Smooth muscle cell (in vitro differentiated cells): ENCODE data around the gene KRTAP12-2. TPM values are rescaled to one million over a fixed set of nuclear protein-coding genes. Genes with fewer than 3 reads are reported as not detected.
"Not testable (repeated sequence)": the region's sequence is repeated elsewhere in the genome, so short reads cannot be mapped to it uniquely, and the experiment has no call there.

Source experiments
- DNase-seq: peaks from one replicate; lab custom pipeline; 2025; ENCODE audit not compliant: unreplicated experiment; lab: John Stamatoyannopoulos, UW
- H2AFZ ChIP-seq: fragments of 200-600 bp; sonication (generic); 2 replicates; pipeline ENCODE4 v1.6.0; 2016; ENCODE audit warnings: antibody characterized with exemption, low read depth, mild to moderate bottlenecking
- H3F3A ChIP-seq: fragments of 200-600 bp; sonication (generic); 2 replicates; pipeline ENCODE4 v1.6.0; 2017; ENCODE audit warnings: antibody characterized with exemption, low read depth
- H3K27ac ChIP-seq: fragments of 200-600 bp; sonication (generic); 2 replicates; pipeline ENCODE4 v1.5.1; 2016; ENCODE audit warnings: low read depth, mild to moderate bottlenecking
- H3K27me3 ChIP-seq: fragments of 200-600 bp; sonication (generic); 2 replicates; pipeline ENCODE4 v1.6.1; 2016; ENCODE audit warnings: low read depth, mild to moderate bottlenecking
- H3K36me3 ChIP-seq: fragments of 200-600 bp; sonication (generic); 2 replicates; pipeline ENCODE4 v1.5.1; 2016; ENCODE audit warnings: low read depth
- H3K4me1 ChIP-seq: fragments of 200-600 bp; sonication (generic); 2 replicates; pipeline ENCODE4 v1.5.1; 2016; ENCODE audit warnings: low read depth
- H3K4me2 ChIP-seq: fragments of 200-600 bp; sonication (generic); 2 replicates; pipeline ENCODE4 v1.6.0; 2016; ENCODE audit warnings: mild to moderate bottlenecking
- H3K4me3 ChIP-seq: fragments of 200-600 bp; sonication (generic); 2 replicates; pipeline ENCODE4 v1.5.1; 2016; ENCODE audit warnings: mild to moderate bottlenecking
- H3K79me2 ChIP-seq: fragments of 200-600 bp; sonication (generic); 2 replicates; pipeline ENCODE4 v1.6.0; 2016; ENCODE audit warnings: low read depth, mild to moderate bottlenecking
- H3K9ac ChIP-seq: fragments of 200-600 bp; sonication (generic); 2 replicates; pipeline ENCODE4 v1.6.0; 2016; ENCODE audit warnings: low read depth
- H3K9me3 ChIP-seq: fragments of 200-600 bp; sonication (generic); replicated peaks from 2 replicates; pipeline ENCODE4 v1.5.1; 2016; ENCODE audit warnings: low read depth
- H4K20me1 ChIP-seq: fragments of 200-600 bp; sonication (generic); 2 replicates; pipeline ENCODE4 v1.6.0; 2016; ENCODE audit warnings: low read depth
- CTCF ChIP-seq: fragments of 200-600 bp; sonication (generic); IDR thresholded peaks from 2 replicates; pipeline ENCODE4 v1.5.1; 2017; ENCODE audit warnings: borderline replicate concordance, mild to moderate bottlenecking, antibody characterized with exemption; ENCODE audit not compliant: insufficient read depth, poor library complexity, severe bottlenecking
- WGBS: methylation state at CpG from one replicate; pipeline ENCODE4 v1.1.7; 2016; ENCODE audit warnings: low lambda C conversion rate; 5-methylcytosine and 5-hydroxymethylcytosine counted together
- polyA plus RNA-seq: library from polyadenylated mRNA; unstranded; fragments of >200 nt; fragmentation: Nextera tagmentation; extraction: Ambion mirVana; gene quantifications from 2 replicates; pipeline ENCODE4 v1.2.1, GENCODE V29; 2016
- total RNA-seq: library from RNA; depleted of rRNA; stranded (reverse); fragments of >200 nt; gene quantifications from 2 replicates; pipeline ENCODE4 v1.2.3, GENCODE V29; 2014

KRTAP12-2 gene
- total and polyA plus RNA-seq, 2 experiments from 2014 or later, result not detected

- no peaks in the 10 kb centered on the region for H3K9me3 ChIP-seq
- no peak for DNase-seq
- H3K79me2 ChIP-seq, result no peaks in the 10 kb centered on the region
Observed at GRCh38 chr21:44648557-44649311, 18.0 kb downstream of the KRTAP12-2 start.

GRCh38 chr21:44647222-44647552 is 19.5 kb downstream of the KRTAP12-2 start:
- no peaks in the 10 kb centered on the region for H4K20me1 ChIP-seq
- H3K4me3 ChIP-seq, result no peak overlapping the region
- no peak for DNase-seq
- H3K27me3 ChIP-seq, result no peaks in the 10 kb centered on the region
- no peaks in the 10 kb centered on the region for H3K9me3 ChIP-seq
- no peak overlapping the region for H3K27ac ChIP-seq
- no peak overlapping the region for H2AFZ ChIP-seq
- no peaks in the 10 kb centered on the region for H3F3A ChIP-seq
- H3K4me1 ChIP-seq, result no peaks in the 10 kb centered on the region
- 69% methylated on average over 8 of the region's 8 CpGs for WGBS
- no peak overlapping the region for H3K9ac ChIP-seq
- no peaks in the 10 kb centered on the region for H3K79me2 ChIP-seq
- H3K36me3 ChIP-seq, result no peaks in the 10 kb centered on the region
- TF ChIP-seq CTCF, result no peak
- H3K4me2 ChIP-seq, result no peak overlapping the region

More at GRCh38 chr21:44648557-44649311, 18.0 kb downstream of the KRTAP12-2 start:
- H3K4me3 ChIP-seq, result no peak overlapping the region
- no peak overlapping the region for H3K27ac ChIP-seq
- no peak overlapping the region for H3K9ac ChIP-seq
- H4K20me1 ChIP-seq, result no peaks in the 10 kb centered on the region
- H3K4me1 ChIP-seq, result no peaks in the 10 kb centered on the region
- no peaks in the 10 kb centered on the region for H3K27me3 ChIP-seq
- no peak overlapping the region for H3K4me2 ChIP-seq
- H3K36me3 ChIP-seq, result no peaks in the 10 kb centered on the region
- WGBS, result 84% methylated on average over 33 of the region's 33 CpGs
- no peaks in the 10 kb centered on the region for H3F3A ChIP-seq
- TF ChIP-seq CTCF, result no peak
- no peak overlapping the region for H2AFZ ChIP-seq

- not testable (repeated sequence) for H3K4me2 ChIP-seq, H3K79me2 ChIP-seq, H3K4me1 ChIP-seq, H3K36me3 ChIP-seq, H3K27ac ChIP-seq, H3K4me3 ChIP-seq, H3K9me3 ChIP-seq, H3K9ac ChIP-seq, H4K20me1 ChIP-seq, DNase-seq, H3K27me3 ChIP-seq, H3F3A ChIP-seq, H2AFZ ChIP-seq
- 90% methylated on average over 20 of the region's 21 CpGs for WGBS
Observed at GRCh38 chr21:44646366-44647221, 20.1 kb downstream of the KRTAP12-2 start, which contains the start of gene KRTAP10-11. KRTAP10-11 (plus strand) TSS chr21:44646414; CDS start chr21:44646459, 45 bp downstream.

DNA sequence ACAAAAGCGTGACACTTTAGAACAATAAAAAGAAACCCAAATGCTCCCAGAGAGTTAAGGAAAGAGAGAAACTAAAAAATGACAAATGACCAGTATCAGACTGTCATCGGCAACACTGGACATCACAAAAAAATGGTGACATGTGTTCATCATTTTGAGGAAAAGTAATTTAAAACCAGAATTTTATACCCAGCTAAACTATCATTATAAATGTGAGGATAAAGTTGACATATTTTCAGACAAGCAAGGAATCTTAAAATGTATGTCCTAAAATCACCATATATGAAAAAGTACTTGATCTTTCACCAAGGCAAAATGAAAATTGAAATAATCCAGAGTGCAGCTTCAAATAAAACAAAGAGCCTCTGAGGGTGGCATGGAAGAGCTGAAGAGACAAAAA is 21.8 kb downstream of the KRTAP12-2 start:
- H2AFZ ChIP-seq, result no peak overlapping the region
- H3K9me3 ChIP-seq, result no peaks in the 10 kb centered on the region
- H3K9ac ChIP-seq, result no peak overlapping the region
- no peaks in the 10 kb centered on the region for H3K27me3 ChIP-seq
- no peak for DNase-seq
- H3K4me3 ChIP-seq, result no peak overlapping the region
- no peak overlapping the region for H3K4me2 ChIP-seq
- H4K20me1 ChIP-seq, result no peaks in the 10 kb centered on the region
- TF ChIP-seq CTCF, result no peak
- H3F3A ChIP-seq, result no peaks in the 10 kb centered on the region
- H3K27ac ChIP-seq, result no peak overlapping the region
- no peaks in the 10 kb centered on the region for H3K79me2 ChIP-seq
- WGBS, result 72% methylated on average over 2 of the region's 2 CpGs
- H3K36me3 ChIP-seq, result no peaks in the 10 kb centered on the region
- H3K4me1 ChIP-seq, result no peaks in the 10 kb centered on the region
